BLaER1 (cell line): ENCODE results near the gene GALNT15.

Source experiments
- H3K27ac ChIP-seq: shearing (Covaris generic); formaldehyde crosslinking; 2 replicates; pipeline ENCODE4 v1.8.1; 2022
- H3K27me3 ChIP-seq: shearing (Covaris generic); formaldehyde crosslinking; 2 replicates; pipeline ENCODE4 v1.8.1; 2022
- H3K36me3 ChIP-seq: shearing (Covaris generic); formaldehyde crosslinking; 2 replicates; pipeline ENCODE4 v1.8.1; 2022
- H3K4me1 ChIP-seq: shearing (Covaris generic); formaldehyde crosslinking; 2 replicates; pipeline ENCODE4 v1.8.1; 2022
- H3K4me2 ChIP-seq: shearing (Covaris generic); formaldehyde crosslinking; 2 replicates; pipeline ENCODE4 v1.8.1; 2022
- H3K4me3 ChIP-seq: shearing (Covaris generic); formaldehyde crosslinking; 2 replicates; pipeline ENCODE4 v1.8.1; 2022
- H3K9ac ChIP-seq: shearing (Covaris generic); formaldehyde crosslinking; 2 replicates; pipeline ENCODE4 v1.8.1; 2022
- H3K9me3 ChIP-seq: shearing (Covaris generic); formaldehyde crosslinking; 2 replicates; pipeline ENCODE4 v1.8.1; 2022
- H4K20me1 ChIP-seq: shearing (Covaris generic); formaldehyde crosslinking; 2 replicates; pipeline ENCODE4 v1.8.1; 2022
- Cebpa-rat ChIP-seq: shearing (Covaris generic); IDR thresholded peaks from 2 replicates; pipeline ENCODE4 v1.8.1; 2022

GALNT15 gene

DNA sequence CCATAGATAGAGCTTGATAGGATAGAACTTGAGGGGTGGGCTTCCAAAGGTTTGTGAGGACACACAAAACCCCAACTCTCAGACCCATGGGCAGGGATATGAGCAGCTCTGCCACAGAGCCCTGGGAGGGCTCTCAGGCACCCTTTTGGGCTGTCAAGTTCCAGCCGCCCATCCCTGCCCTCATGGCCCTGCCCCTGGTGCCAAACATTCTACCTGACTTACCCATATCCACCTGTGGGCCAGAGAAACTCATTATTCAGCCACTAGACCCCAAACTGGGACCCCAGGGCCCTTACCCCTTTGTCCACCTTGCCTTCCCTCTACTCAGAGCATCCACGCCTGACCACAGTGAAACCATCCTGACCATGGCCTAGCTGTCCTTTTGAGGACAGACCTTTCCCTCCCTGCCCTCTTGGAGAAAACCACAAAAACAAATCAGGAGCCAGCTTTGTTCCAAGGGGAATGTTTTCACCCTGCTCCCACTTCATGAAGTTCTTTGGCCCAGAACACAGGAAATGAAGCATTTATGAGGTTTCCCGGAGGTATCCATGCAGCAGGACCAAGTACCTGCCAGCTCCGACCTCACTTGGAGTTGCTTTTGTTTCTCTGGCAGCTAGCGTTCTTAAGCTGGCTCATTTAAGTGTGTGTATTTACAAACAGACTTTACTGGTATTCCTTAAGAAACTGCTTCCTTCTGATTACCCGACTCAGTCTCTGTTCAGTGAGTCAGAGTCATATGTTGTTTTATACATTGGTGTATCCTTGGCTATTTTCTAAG lies 34.2 kb upstream of the GALNT15 start:
- peaks cover 27% of the 10 kb centered on the region for H3K9me3 ChIP-seq
- H4K20me1 ChIP-seq, result no peaks in the 10 kb centered on the region
- no peak overlapping the region for H3K27ac ChIP-seq
- no peaks in the 10 kb centered on the region for H3K36me3 ChIP-seq
- H3K4me2 ChIP-seq, result no peak overlapping the region
- no peak for TF ChIP-seq Cebpa-rat
- H3K4me3 ChIP-seq, result no peak overlapping the region
- H3K27me3 ChIP-seq, result no peaks in the 10 kb centered on the region
- no peak overlapping the region for H3K9ac ChIP-seq
- H3K4me1 ChIP-seq, result no peaks in the 10 kb centered on the region

DNA sequence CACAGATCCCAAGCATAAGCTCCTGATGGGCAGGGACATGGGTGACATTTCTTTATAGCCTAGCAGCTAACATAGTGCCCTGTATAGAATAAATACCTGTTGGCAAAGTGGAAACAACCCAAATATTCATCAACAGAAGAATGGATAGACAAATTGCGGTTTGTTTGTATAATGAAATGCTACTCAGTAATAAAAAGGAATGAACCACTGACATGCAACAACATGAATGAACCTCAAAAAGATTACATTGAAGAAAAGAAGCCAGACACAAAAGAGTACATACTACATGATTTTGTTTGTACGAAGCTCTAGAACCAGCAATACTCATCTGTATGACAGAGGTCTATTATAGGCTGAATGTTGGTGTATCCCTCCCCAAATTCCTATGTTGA lies 33.6 kb upstream of the GALNT15 start:
- Histone ChIP-seq H3K27ac (no peak overlapping the region), H3K4me2 (no peak overlapping the region), H3K9ac (no peak overlapping the region)

GRCh38 chr3:16142350-16143025 lies 32.0 kb upstream of the GALNT15 start:
- H3K9me3 ChIP-seq, result peaks cover 27% of the 10 kb centered on the region
- no peak overlapping the region for H3K4me3 ChIP-seq
- no peak overlapping the region for H3K4me2 ChIP-seq
- no peak for TF ChIP-seq Cebpa-rat
- no peak overlapping the region for H3K9ac ChIP-seq
- H4K20me1 ChIP-seq, result no peaks in the 10 kb centered on the region
- no peak overlapping the region for H3K27ac ChIP-seq
- H3K27me3 ChIP-seq, result no peaks in the 10 kb centered on the region
- H3K36me3 ChIP-seq, result no peaks in the 10 kb centered on the region
- no peaks in the 10 kb centered on the region for H3K4me1 ChIP-seq

More for the DNA sequence above, 33.6 kb upstream of the GALNT15 start:
- Histone ChIP-seq H3K9me3 (peaks cover 27% of the 10 kb centered on the region), H3K27me3 (no peaks in the 10 kb centered on the region), H3K4me1 (no peaks in the 10 kb centered on the region), H4K20me1 (no peaks in the 10 kb centered on the region), H3K4me3 (no peak overlapping the region), H3K36me3 (no peaks in the 10 kb centered on the region)
- TF ChIP-seq Cebpa-rat, result no peak

GRCh38 chr3:16143861-16144447 lies 30.5 kb upstream of the GALNT15 start:
- Histone ChIP-seq H3K4me1 (no peaks in the 10 kb centered on the region), H3K27me3 (no peaks in the 10 kb centered on the region), H3K4me2 (no peak overlapping the region), H3K27ac (no peak overlapping the region), H3K4me3 (no peak overlapping the region), H3K9me3 (peaks cover 27% of the 10 kb centered on the region), H3K9ac (no peak overlapping the region), H4K20me1 (no peaks in the 10 kb centered on the region), H3K36me3 (no peaks in the 10 kb centered on the region)
- TF ChIP-seq Cebpa-rat, result no peak

- Histone ChIP-seq H4K20me1 (no peaks in the 10 kb centered on the region), H3K27ac (no peak overlapping the region), H3K9ac (no peak overlapping the region), H3K4me2 (no peak overlapping the region), H3K4me3 (no peak overlapping the region), H3K4me1 (no peaks in the 10 kb centered on the region), H3K9me3 (peaks cover 30% of the 10 kb centered on the region), H3K27me3 (no peaks in the 10 kb centered on the region), H3K36me3 (no peaks in the 10 kb centered on the region)
- no peak for TF ChIP-seq Cebpa-rat
These were observed 29.3 kb upstream of the GALNT15 start for GRCh38 chr3:16145176-16145575.

DNA sequence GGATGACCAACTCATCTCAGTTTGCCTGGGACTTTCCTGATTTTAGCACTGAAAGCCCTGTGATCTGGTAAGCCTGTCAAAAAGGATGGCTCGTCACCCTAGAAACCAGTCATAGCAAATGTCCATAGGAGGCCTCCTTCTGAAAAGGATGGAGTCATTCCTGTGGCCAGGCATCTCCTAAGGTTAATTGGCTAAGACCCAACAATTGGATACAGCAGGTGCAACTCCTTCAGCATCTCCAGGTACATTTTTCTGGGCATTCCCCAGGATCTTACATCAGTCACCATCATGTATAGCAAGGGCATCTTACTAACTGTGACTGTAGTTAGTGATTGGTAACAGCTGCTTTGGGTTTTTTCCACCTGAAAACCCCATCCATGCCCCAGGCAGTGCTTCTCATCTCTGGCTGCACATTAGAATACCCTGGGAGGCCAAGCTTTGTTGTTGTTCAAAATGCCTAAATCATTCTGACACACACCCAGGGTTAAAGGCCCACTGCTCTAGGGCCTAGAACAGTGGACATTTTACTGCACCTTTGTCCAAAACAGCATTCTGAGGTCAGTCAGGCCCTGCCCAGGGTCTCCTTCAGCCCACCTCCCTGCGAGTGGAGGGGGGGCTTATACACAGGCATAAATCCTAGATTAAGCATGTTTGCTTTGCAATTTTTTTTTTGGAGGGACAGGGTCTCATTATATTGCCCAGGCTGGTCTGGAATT lies 28.3 kb upstream of the GALNT15 start:
- no peak overlapping the region for H3K4me3 ChIP-seq
- no peak overlapping the region for H3K27ac ChIP-seq
- no peak overlapping the region for H3K9ac ChIP-seq
- H3K9me3 ChIP-seq, result peaks cover 34% of the 10 kb centered on the region
- no peaks in the 10 kb centered on the region for H3K36me3 ChIP-seq
- H3K4me1 ChIP-seq, result no peaks in the 10 kb centered on the region
- TF ChIP-seq Cebpa-rat, result no peak
- no peaks in the 10 kb centered on the region for H3K27me3 ChIP-seq
- H3K4me2 ChIP-seq, result no peak overlapping the region
- no peaks in the 10 kb centered on the region for H4K20me1 ChIP-seq

DNA sequence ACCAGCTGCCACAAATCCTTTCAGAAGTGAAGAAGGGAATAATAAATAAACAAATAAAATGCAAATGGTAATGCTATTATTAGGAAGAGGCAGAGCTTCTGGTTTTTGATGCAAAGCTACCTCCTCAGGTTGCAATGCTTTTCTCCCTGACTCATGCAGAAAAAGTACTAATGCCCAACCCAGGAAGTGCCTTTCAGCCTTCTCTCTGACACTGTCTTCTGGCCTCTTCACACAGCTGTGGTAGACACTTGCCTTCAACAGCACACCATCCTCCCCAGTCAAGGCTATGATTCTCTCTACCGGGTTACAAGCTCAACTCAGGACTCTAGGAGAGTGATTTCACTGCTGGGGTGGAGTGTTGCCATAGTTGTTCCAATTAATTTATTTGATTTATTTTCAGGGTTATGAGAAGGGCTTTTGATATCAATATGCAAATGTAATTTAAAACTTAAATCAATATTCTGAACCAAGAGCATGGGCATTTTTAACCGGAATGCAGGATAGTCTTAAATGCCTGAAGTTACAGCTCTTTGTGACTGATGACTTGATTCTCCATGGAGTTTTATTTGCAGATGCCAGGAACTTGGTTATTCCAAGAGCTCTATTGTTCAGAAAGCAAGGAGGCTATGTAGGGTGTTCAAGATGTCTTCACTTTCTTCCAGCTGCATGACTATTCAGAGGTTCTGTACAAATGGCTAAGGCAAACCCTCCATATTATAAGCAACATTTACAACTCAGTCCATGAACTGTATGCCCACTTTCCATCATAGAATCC lies 27.1 kb upstream of the GALNT15 start:
- Histone ChIP-seq H3K36me3 (no peaks in the 10 kb centered on the region), H3K4me3 (no peak overlapping the region), H3K4me1 (no peaks in the 10 kb centered on the region), H3K9ac (no peak overlapping the region), H4K20me1 (no peaks in the 10 kb centered on the region), H3K9me3 (peaks cover 33% of the 10 kb centered on the region), H3K27me3 (no peaks in the 10 kb centered on the region), H3K4me2 (no peak overlapping the region), H3K27ac (no peak overlapping the region)
- TF ChIP-seq Cebpa-rat, result no peak

GRCh38 chr3:16148213-16148612 lies 26.3 kb upstream of the GALNT15 start:
- no peak overlapping the region for H3K27ac ChIP-seq
- H3K4me2 ChIP-seq, result no peak overlapping the region
- H4K20me1 ChIP-seq, result no peaks in the 10 kb centered on the region
- H3K9ac ChIP-seq, result no peak overlapping the region
- H3K4me1 ChIP-seq, result no peaks in the 10 kb centered on the region
- H3K36me3 ChIP-seq, result no peaks in the 10 kb centered on the region
- no peaks in the 10 kb centered on the region for H3K27me3 ChIP-seq
- TF ChIP-seq Cebpa-rat, result no peak
- peaks cover 25% of the 10 kb centered on the region for H3K9me3 ChIP-seq
- no peak overlapping the region for H3K4me3 ChIP-seq

DNA sequence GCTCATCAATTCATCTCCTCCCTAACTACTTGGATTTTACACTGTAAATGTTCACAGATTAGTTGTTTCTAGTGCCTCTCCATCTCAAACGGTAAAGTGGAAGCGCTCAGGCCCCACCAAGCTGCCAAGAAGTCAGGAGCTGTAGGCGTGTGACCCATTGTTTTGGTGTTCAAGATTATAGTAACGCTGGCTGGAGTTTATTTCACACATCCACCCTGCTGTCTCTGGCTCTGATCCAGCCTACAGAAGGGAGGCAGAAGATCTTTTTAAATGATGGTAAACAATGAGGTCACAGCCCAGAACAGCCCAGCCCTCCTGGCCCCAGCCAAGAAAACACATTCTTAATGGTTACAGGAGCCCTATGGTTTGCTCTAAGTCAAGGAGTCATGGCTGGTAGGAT lies 25.7 kb upstream of the GALNT15 start:
- Histone ChIP-seq H3K27me3 (no peaks in the 10 kb centered on the region), H3K9ac (no peak overlapping the region), H4K20me1 (no peaks in the 10 kb centered on the region), H3K36me3 (no peaks in the 10 kb centered on the region), H3K4me2 (no peak overlapping the region), H3K4me3 (no peak overlapping the region), H3K9me3 (peaks cover 19% of the 10 kb centered on the region), H3K4me1 (no peaks in the 10 kb centered on the region), H3K27ac (no peak overlapping the region)
- no peak for TF ChIP-seq Cebpa-rat
